Sciatic nerve (tissue), 2 donors: ENCODE data around the gene WDFY2. TPM values are rescaled to one million over a fixed set of nuclear protein-coding genes. Genes with fewer than 3 reads are reported as not detected.

Source experiments
- ATAC-seq: fragments of 200-7000 bp; cut with Tn5 transposase; one replicate; pipeline ENCODE4 v1.9.1; 2020; ENCODE audit warnings: mild to moderate bottlenecking, moderate library complexity
- DNase-seq: peaks from one replicate; pipeline ENCODE4 v3.0.0-alpha.2; 2020; ENCODE audit warnings: low spot score
- intact Hi-C: fragments of 100-400 bp; cut with DNase I; formaldehyde crosslinking; loops from one replicate; pipeline ENCODE4 v1.14.2; 2022
- total RNA-seq: library from RNA; stranded (reverse); fragmentation: NEBNext Ultra II Directional; extraction: Animal tissue kit (Norgen Biotek cat#: 25700); gene quantifications from one replicate; pipeline ENCODE4 v1.2.1, GENCODE V29; 2021
- donor health status: DM: no; HTN: no; CAD: no.
- donor health status: DM: no; HTN: no; CAD: no.

The WDFY2 gene
- total RNA-seq, 1 donor from 2014 or later: 22.1 TPM

GRCh38 chr13:51746802-51747201 lies 162.5 kb downstream of the WDFY2 start:
- ATAC-seq (peak; percentile 46), DNase-seq (no peak)
- intact Hi-C loops: no loop called here

- DNase-seq: no peak
- ATAC-seq: no peak
- intact Hi-C loops: no loop called here
Measured at GRCh38 chr13:51747438-51748434, 163.5 kb downstream of the WDFY2 start.

- DNase-seq (no peak), ATAC-seq (no peak)
- intact Hi-C loops: no loop called here
Measured at GRCh38 chr13:51756651-51757050, 172.4 kb downstream of the WDFY2 start.

- intact Hi-C loops: no loop called here
- DNase-seq (no peak), ATAC-seq (no peak)
Measured at GRCh38 chr13:51758691-51759090, 174.4 kb downstream of the WDFY2 start.

GRCh38 chr13:51759240-51759639 lies 175.0 kb downstream of the WDFY2 start:
- no peak for DNase-seq
- intact Hi-C loops: no loop called here
- ATAC-seq: no peak

- ATAC-seq: peak; percentile 64
- DNase-seq: no peak
- intact Hi-C loops: no loop called here
Measured at GRCh38 chr13:51760592-51760991, 176.3 kb downstream of the WDFY2 start.

GRCh38 chr13:51761643-51762350 lies 177.5 kb downstream of the WDFY2 start:
- no peak for ATAC-seq
- intact Hi-C loops: no loop called here
- no peak for DNase-seq

- DNase-seq: no peak
- no peak for ATAC-seq
- intact Hi-C loops: no loop called here
Measured at GRCh38 chr13:51763486-51763885, 179.2 kb downstream of the WDFY2 start.

- ATAC-seq (peak; percentile 93), DNase-seq (peak; percentile 77)
- intact Hi-C loops: no loop called here
Measured at GRCh38 chr13:51764184-51765141, 180.2 kb downstream of the WDFY2 start.

GRCh38 chr13:51765142-51765515 lies 180.9 kb downstream of the WDFY2 start:
- intact Hi-C loops: no loop called here
- no peak for ATAC-seq
- no peak for DNase-seq

GRCh38 chr13:51767100-51767499 lies 182.8 kb downstream of the WDFY2 start:
- no peak for DNase-seq
- no peak for ATAC-seq
- intact Hi-C loops: no loop called here

GRCh38 chr13:51768378-51768921 lies 184.2 kb downstream of the WDFY2 start:
- ATAC-seq: no peak
- no peak for DNase-seq
- intact Hi-C loops: no loop called here

- DNase-seq (no peak), ATAC-seq (no peak)
- intact Hi-C loops: no loop called here
Measured at GRCh38 chr13:51768976-51769375, 184.7 kb downstream of the WDFY2 start.

GRCh38 chr13:51769455-51770127 lies 185.3 kb downstream of the WDFY2 start:
- ATAC-seq (peak; percentile 95), DNase-seq (no peak)

GRCh38 chr13:51770160-51770559 lies 185.9 kb downstream of the WDFY2 start:
- intact Hi-C loops: no loop called here
- peak; percentile 6 for ATAC-seq

More at GRCh38 chr13:51769455-51770127, 185.3 kb downstream of the WDFY2 start:
- intact Hi-C loops: no loop called here

GRCh38 chr13:51770681-51771417 lies 186.6 kb downstream of the WDFY2 start:
- DNase-seq (no peak), ATAC-seq (no peak)
- intact Hi-C loops: no loop called here

More at GRCh38 chr13:51770160-51770559, 185.9 kb downstream of the WDFY2 start:
- DNase-seq: no peak

- ATAC-seq (no peak), DNase-seq (no peak)
- intact Hi-C loops: no loop called here
Measured at GRCh38 chr13:51771418-51772104, 187.3 kb downstream of the WDFY2 start.
